A673 (cell line): ENCODE results near the gene DGKZ. TPM values are rescaled to one million over a fixed set of nuclear protein-coding genes. Genes with fewer than 3 reads are reported as not detected.

Source experiments
- BruUV-seq: library from RNA; stranded (reverse); fragments of 400-500 nt; replicated peaks from 2 replicates; lab custom pipeline; 2021; lab: Mats Ljungman, UMichigan
- CTCF ChIA-PET: fragments of 300-600 bp; sonication (Branson Sonifier 250); formaldehyde crosslinking; loops from one replicate; lab custom pipeline; 2022; ENCODE audit warnings: antibody characterized with exemption; lab: Charles Lee
- POLR2A ChIA-PET: fragments of 300-600 bp; sonication (Branson Sonifier 250); formaldehyde crosslinking; loops from one replicate; lab custom pipeline; 2022; ENCODE audit warnings: antibody characterized with exemption; ENCODE audit not compliant: low non-redundant PET; lab: Charles Lee
- DNase-seq: peaks from one replicate; pipeline ENCODE4 v3.0.0-alpha.2; 2015; ENCODE audit warnings: low spot score
- H3K27ac ChIP-seq: fragments of 200-600 bp; sonication (generic); 2 replicates; pipeline ENCODE4 v1.5.1; 2016; ENCODE audit warnings: mixed run types, low read depth, mild to moderate bottlenecking, mixed read lengths, antibody characterized with exemption, low read length; ENCODE audit not compliant: poor library complexity, severe bottlenecking
- H3K27me3 ChIP-seq: fragments of 200-600 bp; sonication (generic); replicated peaks from 2 replicates; pipeline ENCODE4 v1.6.1; 2017; ENCODE audit warnings: mixed run types, low read depth, mild to moderate bottlenecking, mixed read lengths, antibody characterized with exemption, low read length; ENCODE audit not compliant: insufficient read depth, poor library complexity
- H3K36me3 ChIP-seq: fragments of 200-600 bp; sonication (generic); 2 replicates; pipeline ENCODE4 v1.6.1; 2016; ENCODE audit warnings: mixed run types, mild to moderate bottlenecking, mixed read lengths, antibody characterized with exemption, low read length; ENCODE audit not compliant: insufficient read depth, poor library complexity, severe bottlenecking
- H3K4me1 ChIP-seq: fragments of 200-600 bp; sonication (generic); 2 replicates; pipeline ENCODE4 v1.6.1; 2017; ENCODE audit warnings: mixed run types, mild to moderate bottlenecking, mixed read lengths, antibody characterized with exemption, low read length; ENCODE audit not compliant: insufficient read depth, poor library complexity, severe bottlenecking
- H3K4me3 ChIP-seq: fragments of 200-600 bp; sonication (generic); 2 replicates; pipeline ENCODE4 v1.5.1; 2016; ENCODE audit warnings: low read depth, mixed run types, mild to moderate bottlenecking, mixed read lengths, low read length; ENCODE audit not compliant: poor library complexity, severe bottlenecking
- H3K9me3 ChIP-seq: fragments of 200-600 bp; sonication (generic); 2 replicates; pipeline ENCODE4 v1.6.1; 2016; ENCODE audit warnings: mixed run types, low read depth, mild to moderate bottlenecking, mixed read lengths, antibody characterized with exemption, low read length; ENCODE audit not compliant: poor library complexity, severe bottlenecking
- CTCF ChIP-seq: fragments of 300-800, 200-600 bp; sonication (generic); conservative IDR thresholded peaks from 2 replicates; pipeline ENCODE4 v1.5.1; 2017; ENCODE audit warnings: low read depth, mild to moderate bottlenecking, antibody characterized with exemption, low read length, moderate library complexity, mixed read lengths
- EZH2 ChIP-seq: fragments of 200-600 bp; sonication (generic); IDR thresholded peaks from 2 replicates; pipeline ENCODE4 v1.6.1; 2017; ENCODE audit warnings: borderline replicate concordance, low read depth, mild to moderate bottlenecking, mixed read lengths, antibody characterized with exemption, low read length; ENCODE audit not compliant: poor library complexity, severe bottlenecking
- intact Hi-C: fragments of 100-400 bp; cut with micrococcal nuclease; formaldehyde crosslinking; loops from one replicate; pipeline ENCODE4 v1.10.0; 2022; ENCODE audit not compliant: unreplicated experiment
- total RNA-seq: library from RNA; stranded (reverse); gene quantifications from 2 replicates; pipeline ENCODE4 v1.2.3, GENCODE V29; 2021

Gene DGKZ
- total RNA-seq, 1 experiment from 2014 or later, result 145 TPM

- intact Hi-C loops, result no loop called here
- no peak overlapping the region for H3K27ac ChIP-seq
- ChIA-PET CTCF (no interaction called here), POLR2A (no interaction called here)
- TF ChIP-seq CTCF (no peak), EZH2 (no peak)
- H3K4me3 ChIP-seq, result no peak overlapping the region
- DNase-seq, result no peak
- BruUV-seq, result no TSS peak
- H3K36me3 ChIP-seq, result no peaks in the 10 kb centered on the region
- no peaks in the 10 kb centered on the region for H3K9me3 ChIP-seq
- H3K4me1 ChIP-seq, result no peaks in the 10 kb centered on the region
- H3K27me3 ChIP-seq, result no peaks in the 10 kb centered on the region
Measured at GRCh38 chr11:46321757-46322156, 25.5 kb upstream of the DGKZ start.

DNA sequence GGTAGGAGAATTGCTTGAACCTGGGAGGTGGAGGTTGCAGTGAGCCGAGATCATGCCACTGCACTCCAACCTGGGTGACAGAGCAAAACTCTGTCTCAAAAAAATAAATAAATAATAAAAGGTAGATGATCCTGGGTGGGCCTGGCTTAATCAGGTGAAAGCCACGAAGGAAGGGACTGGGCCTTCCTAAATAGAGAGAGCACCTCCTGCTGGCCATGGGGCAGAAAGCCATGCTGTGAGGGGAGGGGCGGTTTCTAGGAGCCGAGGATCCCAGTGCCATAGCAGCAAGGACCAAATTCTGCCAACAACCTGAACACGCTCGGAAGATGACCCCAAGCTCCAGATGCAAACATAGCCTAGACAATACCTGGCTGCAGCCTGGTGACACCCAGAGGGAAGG is 24.5 kb upstream of the DGKZ start:
- H3K4me1 ChIP-seq, result no peaks in the 10 kb centered on the region
- H3K27me3 ChIP-seq, result no peaks in the 10 kb centered on the region
- H3K36me3 ChIP-seq, result no peaks in the 10 kb centered on the region
- H3K9me3 ChIP-seq, result no peaks in the 10 kb centered on the region
- BruUV-seq, result no TSS peak
- no peak overlapping the region for H3K27ac ChIP-seq
- ChIA-PET POLR2A (no interaction called here), CTCF (no interaction called here)
- TF ChIP-seq CTCF (peak; percentile 66), EZH2 (no peak)
- intact Hi-C loops, result no loop called here
- DNase-seq, result peak; percentile 67
- no peak overlapping the region for H3K4me3 ChIP-seq

DNA sequence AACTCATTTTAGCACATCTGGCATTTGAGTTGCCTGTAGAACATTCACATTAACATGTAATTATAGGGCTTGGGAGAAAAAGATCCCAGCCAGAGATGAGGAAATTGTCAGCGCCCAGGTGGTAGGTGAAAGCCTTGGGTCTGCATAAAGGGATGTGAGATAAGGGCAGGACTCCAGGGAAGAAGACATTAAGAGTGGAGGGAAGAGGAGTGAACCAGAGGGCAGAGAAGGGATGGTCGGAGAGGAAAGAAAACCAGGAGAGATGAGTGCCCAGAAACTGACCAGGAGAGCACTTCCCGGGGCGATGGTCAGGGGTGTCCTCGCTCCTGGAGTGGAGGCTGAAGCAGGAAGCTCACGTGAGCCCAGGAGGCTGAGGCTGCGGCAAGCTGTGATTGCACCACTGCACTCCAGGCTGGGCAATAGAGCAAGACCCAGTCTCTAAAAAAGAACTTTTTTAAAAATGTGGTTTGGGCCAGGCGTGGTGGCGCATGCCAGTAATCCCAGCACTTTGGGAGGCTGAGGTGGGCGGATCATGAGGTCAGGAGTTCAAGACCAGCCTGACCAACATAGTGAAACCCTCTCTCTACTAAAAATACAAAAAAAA is 20.3 kb upstream of the DGKZ start:
- POLR2A ChIA-PET, result no interaction called here
- Histone ChIP-seq H3K27me3 (no peaks in the 10 kb centered on the region), H3K36me3 (no peaks in the 10 kb centered on the region), H3K4me1 (peaks cover 15% of the 10 kb centered on the region), H3K9me3 (no peaks in the 10 kb centered on the region), H3K27ac (no peak overlapping the region), H3K4me3 (no peak overlapping the region)
- CTCF ChIA-PET, result interaction anchor here (0.6 kb wide), 1 partner anchor 84 kb away, joined by 3 read pairs; no protein-coding TSS in a partner anchor
- no TSS peak for BruUV-seq
- intact Hi-C loops, result no loop called here
- no peak for TF ChIP-seq CTCF
- no peak for TF ChIP-seq EZH2
- DNase-seq, result no peak
